HEK293 (cell line): Measurements from ENCODE around the gene NUDCD3.

Experiments
- SP7 ChIP-seq: fragments of 450-650 bp; formaldehyde crosslinking; IDR thresholded peaks from 2 replicates; pipeline ENCODE4 v1.5.1; 2016; ENCODE audit warnings: missing biosample characterization, missing genetic modification characterization
- ZBTB21 ChIP-seq: fragments of 450-650 bp; formaldehyde crosslinking; IDR thresholded peaks from 2 replicates; pipeline ENCODE4 v1.5.1; 2017; ENCODE audit warnings: missing biosample characterization, missing genetic modification characterization
- ZNF175 ChIP-seq: fragments of 450-650 bp; formaldehyde crosslinking; IDR thresholded peaks from 2 replicates; pipeline ENCODE4 v1.5.1; 2016; ENCODE audit warnings: missing biosample characterization, missing genetic modification characterization
- ZNF221 ChIP-seq: fragments of 450-650 bp; formaldehyde crosslinking; IDR thresholded peaks from 2 replicates; pipeline ENCODE4 v1.5.1; 2017; ENCODE audit warnings: missing biosample characterization, missing genetic modification characterization, borderline replicate concordance
- ZNF239 ChIP-seq: fragments of 450-650 bp; formaldehyde crosslinking; IDR thresholded peaks from 2 replicates; pipeline ENCODE4 v1.5.1; 2016; ENCODE audit warnings: missing biosample characterization, missing genetic modification characterization
- ZNF514 ChIP-seq: fragments of 450-650 bp; formaldehyde crosslinking; IDR thresholded peaks from 2 replicates; pipeline ENCODE4 v1.5.1; 2016; ENCODE audit warnings: missing biosample characterization, missing genetic modification characterization
- TF ChIP-seq, protein P1 (sequence below): fragments of 450-650 bp; formaldehyde crosslinking; IDR thresholded peaks from 2 replicates; pipeline ENCODE4 v1.5.1; 2016; ENCODE audit warnings: missing biosample characterization, missing genetic modification characterization
- TF ChIP-seq, protein P2 (sequence below): sonication (generic); formaldehyde crosslinking; IDR thresholded peaks from 2 replicates; pipeline ENCODE4 v1.8.1; 2022; ENCODE audit warnings: mild to moderate bottlenecking, moderate library complexity, missing genetic modification reagents
- TF ChIP-seq, protein P3 (sequence below): fragments of 450-650 bp; formaldehyde crosslinking; IDR thresholded peaks from 2 replicates; pipeline ENCODE4 v1.5.1; 2016; ENCODE audit warnings: missing biosample characterization, missing genetic modification characterization

DNA sequence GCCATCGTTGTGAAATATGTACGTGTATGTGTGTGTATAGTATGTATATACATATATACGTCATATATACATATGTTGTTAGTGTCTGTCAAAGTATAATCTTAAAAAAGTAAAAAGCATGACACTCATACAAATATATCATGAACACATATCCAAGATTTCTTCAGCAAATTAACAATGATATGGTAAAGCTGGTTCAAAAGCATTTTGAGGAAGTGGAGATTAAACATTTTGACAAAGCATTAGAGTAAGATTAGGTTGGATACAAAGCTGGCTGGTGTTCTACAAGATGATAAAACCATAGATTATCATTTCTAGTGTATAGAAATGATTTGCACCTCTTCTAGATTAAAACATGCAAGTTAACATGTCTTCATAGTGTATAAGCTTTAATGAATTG lies 771 bp upstream of the NUDCD3 start:
- TF ChIP-seq, protein P1, sequence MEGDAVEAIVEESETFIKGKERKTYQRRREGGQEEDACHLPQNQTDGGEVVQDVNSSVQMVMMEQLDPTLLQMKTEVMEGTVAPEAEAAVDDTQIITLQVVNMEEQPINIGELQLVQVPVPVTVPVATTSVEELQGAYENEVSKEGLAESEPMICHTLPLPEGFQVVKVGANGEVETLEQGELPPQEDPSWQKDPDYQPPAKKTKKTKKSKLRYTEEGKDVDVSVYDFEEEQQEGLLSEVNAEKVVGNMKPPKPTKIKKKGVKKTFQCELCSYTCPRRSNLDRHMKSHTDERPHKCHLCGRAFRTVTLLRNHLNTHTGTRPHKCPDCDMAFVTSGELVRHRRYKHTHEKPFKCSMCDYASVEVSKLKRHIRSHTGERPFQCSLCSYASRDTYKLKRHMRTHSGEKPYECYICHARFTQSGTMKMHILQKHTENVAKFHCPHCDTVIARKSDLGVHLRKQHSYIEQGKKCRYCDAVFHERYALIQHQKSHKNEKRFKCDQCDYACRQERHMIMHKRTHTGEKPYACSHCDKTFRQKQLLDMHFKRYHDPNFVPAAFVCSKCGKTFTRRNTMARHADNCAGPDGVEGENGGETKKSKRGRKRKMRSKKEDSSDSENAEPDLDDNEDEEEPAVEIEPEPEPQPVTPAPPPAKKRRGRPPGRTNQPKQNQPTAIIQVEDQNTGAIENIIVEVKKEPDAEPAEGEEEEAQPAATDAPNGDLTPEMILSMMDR (tag by site-specific recombination), result no peak
- TF ChIP-seq ZNF221 (tag by site-specific recombination), result no peak
- TF ChIP-seq ZNF514 (tag by site-specific recombination), result no peak
- TF ChIP-seq, protein P2, sequence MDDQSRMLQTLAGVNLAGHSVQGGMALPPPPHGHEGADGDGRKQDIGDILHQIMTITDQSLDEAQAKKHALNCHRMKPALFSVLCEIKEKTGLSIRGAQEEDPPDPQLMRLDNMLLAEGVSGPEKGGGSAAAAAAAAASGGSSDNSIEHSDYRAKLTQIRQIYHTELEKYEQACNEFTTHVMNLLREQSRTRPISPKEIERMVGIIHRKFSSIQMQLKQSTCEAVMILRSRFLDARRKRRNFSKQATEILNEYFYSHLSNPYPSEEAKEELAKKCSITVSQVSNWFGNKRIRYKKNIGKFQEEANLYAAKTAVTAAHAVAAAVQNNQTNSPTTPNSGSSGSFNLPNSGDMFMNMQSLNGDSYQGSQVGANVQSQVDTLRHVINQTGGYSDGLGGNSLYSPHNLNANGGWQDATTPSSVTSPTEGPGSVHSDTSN (CRISPR knock-in tag), result no peak
- TF ChIP-seq ZNF239 (tag by site-specific recombination), result no peak
- TF ChIP-seq ZBTB21, result no peak
- TF ChIP-seq SP7 (tag by site-specific recombination), result no peak
- TF ChIP-seq, protein P3, sequence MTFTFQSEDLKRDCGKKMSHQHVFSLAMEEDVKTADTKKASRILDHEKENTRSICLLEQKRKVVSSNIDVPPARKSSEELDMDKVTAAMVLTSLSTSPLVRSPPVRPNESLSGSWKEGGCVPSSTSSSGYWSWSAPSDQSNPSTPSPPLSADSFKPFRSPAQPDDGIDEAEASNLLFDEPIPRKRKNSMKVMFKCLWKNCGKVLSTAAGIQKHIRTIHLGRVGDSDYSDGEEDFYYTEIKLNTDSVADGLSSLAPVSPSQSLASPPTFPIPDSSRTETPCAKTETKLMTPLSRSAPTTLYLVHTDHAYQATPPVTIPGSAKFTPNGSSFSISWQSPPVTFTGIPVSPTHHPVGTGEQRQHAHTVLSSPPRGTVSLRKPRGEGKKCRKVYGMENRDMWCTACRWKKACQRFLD, result no peak
- no peak for TF ChIP-seq ZNF175 (tag by site-specific recombination)
